Jurkat, Clone E6-1 (cell line): ENCODE measurements around the gene SYT11.
"Not testable (repeated sequence)": the region's sequence is repeated elsewhere in the genome, so short reads cannot be mapped to it uniquely, and the experiment has no call there.

ENCODE experiments used
- DNase-seq: peaks from one replicate; pipeline ENCODE4 v3.0.0-alpha.2; 2011; ENCODE audit warnings: low read depth, low spot score
- H3K4me3 ChIP-seq: 2 replicates; pipeline ENCODE4 v1.5.1; 2011; ENCODE audit warnings: mild to moderate bottlenecking, low read length, control low read depth, moderate library complexity

Gene SYT11

GRCh38 chr1:155930725-155931124 lies 71.4 kb downstream of the SYT11 start:
- H3K4me3 ChIP-seq, DNase-seq: not testable (repeated sequence)

DNA sequence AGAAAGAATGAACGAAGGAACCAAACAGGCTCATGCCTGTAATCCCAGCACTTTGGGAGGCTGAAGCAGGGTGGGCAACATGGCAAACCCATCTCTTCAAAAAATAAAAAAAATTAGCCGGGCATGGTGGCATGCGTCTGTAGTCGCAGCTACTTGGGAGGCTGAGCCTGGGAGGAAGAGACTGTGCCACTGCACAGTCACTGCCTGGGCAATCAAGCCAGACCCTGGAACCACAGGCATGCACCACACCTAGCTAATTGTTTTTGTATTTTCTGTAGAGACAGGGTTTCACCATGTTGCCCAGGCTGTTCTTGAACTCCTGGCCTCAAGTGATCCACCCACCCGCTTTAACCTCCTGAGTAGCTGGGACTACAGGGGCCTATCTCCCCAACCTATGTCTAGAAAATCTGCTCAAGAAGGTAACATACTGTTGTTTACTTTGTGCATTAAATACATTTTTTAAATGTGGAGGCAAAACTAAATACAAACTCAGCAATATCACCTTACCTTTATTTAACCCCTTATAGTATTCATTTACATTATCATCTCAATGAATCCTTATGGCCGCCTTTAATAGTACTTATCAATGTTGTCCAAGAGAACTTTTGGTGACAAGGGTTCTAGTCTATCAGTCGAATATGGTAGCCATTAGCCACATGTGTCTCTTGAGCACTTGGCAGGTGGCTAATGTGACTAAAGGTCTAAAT lies 72.1 kb downstream of the SYT11 start:
- no peak for DNase-seq
- no peak overlapping the region for H3K4me3 ChIP-seq

DNA sequence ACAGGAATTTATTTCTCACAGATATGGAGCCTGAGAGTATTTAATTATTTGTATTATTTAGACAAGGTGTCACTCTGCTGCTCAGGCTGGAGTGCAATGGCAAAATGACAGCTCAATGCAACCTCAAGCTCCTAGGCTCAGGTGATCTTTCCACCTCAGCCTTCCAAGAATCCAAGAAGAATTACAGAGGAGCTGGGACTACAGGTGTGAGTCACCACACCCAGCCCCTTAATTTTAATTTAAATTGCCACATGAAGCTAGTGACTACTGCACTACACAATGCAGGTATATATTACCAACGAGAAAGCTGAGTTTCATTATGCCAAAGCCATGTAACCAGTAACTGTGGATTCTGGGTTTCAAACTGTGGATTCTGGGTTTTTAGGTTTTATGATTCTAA lies 72.7 kb downstream of the SYT11 start:
- DNase-seq: no peak
- H3K4me3 ChIP-seq: no peak overlapping the region

GRCh38 chr1:155932487-155932886 lies 73.1 kb downstream of the SYT11 start:
- no peak for DNase-seq
- H3K4me3 ChIP-seq: no peak overlapping the region; the same call in 1 of the 2 replicates

DNA sequence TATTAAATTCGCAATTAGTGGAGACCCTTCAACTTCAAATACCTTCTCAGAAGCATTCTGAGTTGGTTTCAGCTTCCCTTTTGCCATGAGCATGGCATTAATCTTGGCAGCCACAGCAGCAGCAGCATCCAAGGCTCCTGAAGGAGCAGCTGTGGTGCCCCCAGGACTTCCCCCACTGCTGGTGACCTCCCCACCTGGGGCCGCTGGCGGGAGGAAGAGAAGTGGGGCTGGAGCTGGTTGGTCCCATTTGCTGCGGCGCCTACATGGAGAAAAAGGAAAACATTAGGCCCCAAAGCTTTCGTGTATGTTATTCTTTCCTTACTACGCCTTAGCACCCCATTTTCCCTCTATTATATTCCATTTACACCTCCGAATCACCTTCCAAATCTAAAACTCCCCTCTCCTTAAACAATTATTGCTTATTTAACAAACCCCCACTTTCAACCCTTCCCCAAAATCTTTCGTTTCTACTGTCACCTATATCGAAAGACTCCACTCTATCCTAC lies 74.3 kb downstream of the SYT11 start:
- peak overlapping the region; percentile 98 for H3K4me3 ChIP-seq
- no peak for DNase-seq

- DNase-seq: peak; percentile 99
- H3K4me3 ChIP-seq: peak within 1 kb of the TSS; percentile 98
Observed at GRCh38 chr1:155934097-155934935, 74.9 kb downstream of the SYT11 start, which contains the start of gene KHDC4. KHDC4 (minus strand) TSS chr1:155934413; CDS start chr1:155934373, 40 bp downstream.
